Kidney glomerular epithelial cell (primary cell): Measurements from ENCODE around the gene TNFRSF11A.

Experiments used
- DNase-seq: peaks from one replicate; lab custom pipeline; 2025; lab: John Stamatoyannopoulos, UW

TNFRSF11A gene

DNA sequence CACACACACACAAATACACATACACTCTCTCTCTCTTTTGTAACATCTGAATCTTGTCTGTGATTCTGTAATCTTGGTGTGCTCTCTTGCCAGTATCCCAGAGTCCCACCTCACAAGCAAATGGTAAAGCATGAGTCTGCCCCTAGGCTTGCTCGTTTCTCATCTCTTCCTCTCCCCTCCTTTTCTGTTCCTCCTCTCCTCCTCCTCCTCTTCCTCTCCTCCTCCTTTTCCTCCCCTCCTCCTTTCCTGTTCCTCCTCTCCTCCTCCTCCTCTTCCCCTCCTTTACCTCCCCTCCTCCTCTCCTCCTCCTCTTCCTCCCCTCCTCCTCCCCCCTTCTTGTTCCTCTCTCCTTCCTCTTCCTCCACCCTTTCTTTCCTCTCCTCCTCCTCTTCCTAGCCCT lies 59.0 kb downstream of the TNFRSF11A start:
- no peak for DNase-seq

DNA sequence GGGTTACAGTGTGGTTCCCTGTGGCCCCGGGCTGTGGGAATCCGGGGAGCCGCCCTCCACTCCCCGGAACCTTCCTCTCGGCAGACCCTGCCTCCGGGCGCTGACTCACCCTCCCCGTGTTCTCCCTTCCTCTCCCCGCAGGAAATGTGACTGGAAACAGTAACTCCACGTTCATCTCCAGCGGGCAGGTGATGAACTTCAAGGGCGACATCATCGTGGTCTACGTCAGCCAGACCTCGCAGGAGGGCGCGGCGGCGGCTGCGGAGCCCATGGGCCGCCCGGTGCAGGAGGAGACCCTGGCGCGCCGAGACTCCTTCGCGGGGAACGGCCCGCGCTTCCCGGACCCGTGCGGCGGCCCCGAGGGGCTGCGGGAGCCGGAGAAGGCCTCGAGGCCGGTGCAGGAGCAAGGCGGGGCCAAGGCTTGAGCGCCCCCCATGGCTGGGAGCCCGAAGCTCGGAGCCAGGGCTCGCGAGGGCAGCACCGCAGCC lies 59.5 kb downstream of the TNFRSF11A start:
- DNase-seq: no peak

DNA sequence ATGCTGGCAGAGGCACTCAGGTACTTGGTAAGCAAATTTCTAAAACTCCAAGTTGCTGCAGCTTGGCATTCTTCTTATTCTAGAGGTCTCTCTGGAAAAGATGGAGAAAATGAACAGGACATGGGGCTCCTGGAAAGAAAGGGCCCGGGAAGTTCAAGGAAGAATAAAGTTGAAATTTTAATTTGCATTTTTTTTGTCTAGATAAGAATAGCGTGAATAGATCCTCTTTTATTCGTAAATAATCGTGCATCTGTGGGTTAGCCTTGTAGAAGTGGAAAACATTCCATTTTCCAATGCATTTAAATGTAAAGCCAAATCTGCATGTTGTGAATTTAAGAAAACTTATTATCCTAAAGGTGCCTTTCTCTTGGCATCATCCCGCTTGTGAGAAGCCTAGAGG lies 61.0 kb downstream of the TNFRSF11A start:
- DNase-seq: no peak

DNA sequence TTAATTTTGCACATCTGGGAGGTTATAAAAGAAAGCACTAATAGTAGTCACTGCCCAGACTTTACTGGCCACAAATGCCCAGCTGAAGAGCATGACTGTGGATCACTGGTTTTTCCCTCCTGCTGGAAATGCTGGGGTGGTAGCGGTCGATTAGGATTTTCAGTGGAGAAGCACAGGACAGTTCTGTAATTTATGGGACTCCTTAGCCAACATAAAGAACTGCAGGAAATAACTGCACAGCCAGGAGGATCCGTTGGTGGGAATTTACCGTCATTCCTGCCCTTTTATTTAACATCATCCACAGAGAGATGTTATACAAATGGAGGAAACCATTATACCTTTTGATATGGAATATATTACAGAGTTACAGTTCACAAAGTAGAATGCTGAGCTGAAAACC lies 61.5 kb downstream of the TNFRSF11A start:
- DNase-seq: no peak

GRCh38 chr18:62387257-62387656 lies 62.1 kb downstream of the TNFRSF11A start:
- DNase-seq: no peak

DNA sequence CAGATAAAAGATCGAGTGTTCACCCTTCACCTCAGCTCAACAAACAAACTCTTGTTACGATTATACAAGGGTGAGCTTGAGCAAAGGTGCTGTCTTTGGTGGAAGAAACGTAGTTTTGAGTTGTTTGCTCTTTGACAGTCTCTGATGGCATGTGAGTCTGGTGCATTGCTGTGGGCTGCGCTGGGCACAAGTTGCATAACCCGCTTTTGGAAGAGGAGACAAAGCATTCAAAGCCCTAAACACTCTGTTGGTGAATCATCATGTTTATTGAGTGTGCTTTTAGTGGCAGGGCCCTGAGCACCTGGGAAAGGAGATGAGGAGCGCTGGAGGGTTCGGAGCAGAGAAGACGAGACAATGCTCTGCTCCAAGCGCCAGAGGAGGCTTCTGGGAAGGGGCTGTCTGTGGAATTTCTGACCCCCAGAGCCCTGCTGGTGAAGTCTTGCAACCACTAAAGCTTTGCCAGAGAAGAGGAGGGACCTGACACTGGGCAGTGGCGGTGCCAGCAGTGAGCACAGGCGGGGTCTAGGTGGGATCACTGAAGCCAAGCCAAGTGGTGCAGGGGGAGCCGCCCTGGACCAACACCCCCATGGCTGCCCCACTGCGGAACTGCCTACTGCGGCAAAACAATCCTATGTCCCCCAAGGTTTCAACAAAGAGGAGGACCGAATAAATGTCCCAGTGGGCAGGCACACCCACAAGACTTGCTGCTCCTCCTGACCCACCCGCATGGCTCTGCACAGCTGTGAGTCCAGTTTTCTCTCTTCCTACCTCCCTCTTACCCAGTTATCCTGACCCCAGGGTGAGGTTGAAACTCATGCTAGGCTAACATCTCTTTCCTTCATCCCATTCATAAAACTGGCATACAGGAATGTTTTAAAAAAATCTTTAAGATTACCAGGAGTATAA lies 64.0 kb downstream of the TNFRSF11A start:
- DNase-seq: no peak

- DNase-seq: no peak
Measured at GRCh38 chr18:62389761-62390481, 64.8 kb downstream of the TNFRSF11A start.

DNA sequence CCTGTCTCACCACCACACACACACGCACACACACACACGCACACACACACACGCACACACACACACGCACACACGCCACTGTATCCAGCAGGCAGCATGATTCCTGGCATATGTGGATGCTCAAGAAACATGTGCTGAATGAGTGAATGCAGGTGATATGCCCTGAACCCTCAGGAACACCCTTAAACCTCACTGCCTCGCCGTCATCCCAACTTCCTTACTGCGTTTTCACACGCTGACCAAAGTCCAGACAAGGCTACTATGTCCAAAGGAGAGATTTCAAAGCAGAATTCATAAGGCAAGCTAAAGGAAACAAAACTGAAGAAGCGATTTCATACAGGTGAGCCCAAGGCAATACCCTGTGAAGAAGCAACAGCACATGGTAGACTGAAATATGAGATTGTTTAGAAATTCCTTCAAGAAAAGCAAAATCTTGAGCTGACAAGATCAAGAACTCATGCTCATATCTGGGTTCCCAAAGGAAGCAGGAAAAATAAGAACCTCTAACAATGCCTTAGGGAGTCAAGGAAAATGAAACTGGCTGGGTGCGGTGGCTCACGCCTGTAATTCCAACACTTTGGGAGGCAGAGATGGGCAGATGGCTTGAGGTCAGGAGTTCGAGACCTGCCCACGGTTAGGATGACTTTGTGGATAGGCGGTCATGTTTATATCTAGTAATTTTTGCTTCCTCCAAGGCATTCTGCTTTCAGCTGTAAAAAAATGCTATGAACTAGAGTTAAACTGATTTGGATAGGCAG lies 69.1 kb downstream of the TNFRSF11A start:
- DNase-seq: no peak

- no peak for DNase-seq
Measured at GRCh38 chr18:62396381-62396780, 71.3 kb downstream of the TNFRSF11A start.

GRCh38 chr18:62396967-62397366 lies 71.9 kb downstream of the TNFRSF11A start:
- DNase-seq: no peak

DNA sequence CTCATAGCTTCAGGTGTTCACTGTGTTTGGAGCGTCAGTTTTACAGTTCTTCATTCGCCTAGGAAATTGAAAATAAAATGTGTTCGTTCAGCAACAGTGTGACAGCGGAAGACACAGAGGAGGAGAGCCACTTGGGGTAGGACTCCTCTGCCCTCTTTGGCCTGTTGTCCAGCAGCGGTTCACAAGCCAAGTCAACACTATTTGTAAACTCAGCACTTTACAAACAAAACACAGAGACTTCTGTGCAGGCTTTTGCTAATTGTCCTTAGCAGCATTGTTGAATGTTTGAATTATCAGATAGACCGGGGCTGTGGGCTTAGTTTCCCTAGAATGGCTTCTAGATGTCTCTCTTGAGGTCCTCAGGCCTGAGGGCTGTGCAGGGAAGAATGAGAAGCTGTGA lies 73.2 kb downstream of the TNFRSF11A start:
- DNase-seq: no peak

DNA sequence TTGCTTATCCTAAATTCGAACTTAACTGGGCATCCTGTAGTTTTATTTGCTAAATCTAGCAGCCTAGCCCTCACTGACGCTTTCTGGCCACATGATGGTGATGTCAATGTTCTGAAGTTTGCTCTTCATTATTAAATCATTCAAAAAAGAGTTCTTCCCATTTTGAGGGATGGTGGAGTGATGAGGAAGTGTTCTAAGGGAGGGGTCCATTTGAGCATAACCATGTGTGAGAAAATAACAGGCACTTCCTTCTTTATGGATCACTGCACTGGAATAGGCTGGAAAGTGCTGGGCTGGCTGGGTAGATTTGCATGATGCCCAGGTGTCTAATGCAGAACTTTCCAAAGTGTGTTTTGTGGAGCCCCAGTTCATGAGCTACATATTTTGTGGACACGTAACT lies 74.2 kb downstream of the TNFRSF11A start:
- DNase-seq: no peak

DNA sequence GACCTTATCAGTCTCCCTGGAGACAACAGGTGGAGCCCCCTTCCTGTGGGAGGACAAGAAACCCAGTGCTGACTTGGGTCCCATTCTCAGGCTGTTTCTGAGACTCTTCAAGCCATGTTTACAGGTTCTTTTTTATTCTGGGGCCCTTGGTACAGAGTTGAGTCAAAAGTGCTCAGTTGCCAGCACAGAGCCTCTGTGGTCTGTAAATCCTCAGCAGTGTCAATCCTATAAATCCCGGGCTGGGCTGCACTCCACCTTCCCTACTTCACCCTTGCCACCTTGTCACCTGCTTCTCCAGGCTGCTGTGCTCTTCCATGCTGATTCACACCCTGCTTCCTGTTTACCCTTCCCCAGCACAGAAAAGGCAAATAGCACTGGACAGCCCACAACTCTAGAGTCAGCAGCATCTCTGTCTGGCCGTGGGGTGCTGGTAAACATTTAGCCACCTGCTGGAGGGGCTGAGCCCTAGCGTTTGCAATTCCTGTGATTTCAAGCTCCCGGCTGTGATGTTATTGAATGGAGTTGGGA lies 74.7 kb downstream of the TNFRSF11A start:
- no peak for DNase-seq

- DNase-seq: no peak
Measured at GRCh38 chr18:62400916-62401315, 75.8 kb downstream of the TNFRSF11A start.

DNA sequence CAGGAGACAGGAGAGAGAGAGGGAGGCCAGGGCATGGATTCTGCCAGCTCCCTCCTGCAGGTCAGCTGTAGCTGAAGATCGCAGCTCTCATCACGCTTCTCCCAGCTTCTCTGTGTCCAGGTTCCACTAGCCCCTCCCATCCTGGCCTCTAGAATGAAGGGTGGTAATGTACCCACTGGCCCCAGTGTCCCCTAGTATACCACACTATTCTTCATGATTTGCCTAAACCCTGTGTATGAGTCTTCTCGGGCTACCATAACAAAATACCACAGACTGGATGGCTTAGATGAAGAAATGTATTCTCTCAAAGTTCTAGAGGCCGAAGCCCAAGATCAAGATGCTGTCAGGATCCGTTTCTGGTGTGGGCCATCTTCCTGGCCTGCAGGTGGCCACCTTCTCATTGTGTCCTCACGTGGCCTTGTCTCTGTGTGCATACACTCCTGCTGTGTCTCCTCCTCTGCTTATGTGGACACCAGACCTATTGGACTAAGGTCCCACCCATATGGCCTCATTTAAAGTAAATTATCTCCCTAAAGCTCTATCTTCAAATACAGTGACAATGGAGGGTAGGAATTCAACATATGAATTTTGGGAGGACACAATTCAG lies 77.3 kb downstream of the TNFRSF11A start:
- DNase-seq: no peak

- DNase-seq: no peak
Measured at GRCh38 chr18:62403120-62403519, 78.0 kb downstream of the TNFRSF11A start.

DNA sequence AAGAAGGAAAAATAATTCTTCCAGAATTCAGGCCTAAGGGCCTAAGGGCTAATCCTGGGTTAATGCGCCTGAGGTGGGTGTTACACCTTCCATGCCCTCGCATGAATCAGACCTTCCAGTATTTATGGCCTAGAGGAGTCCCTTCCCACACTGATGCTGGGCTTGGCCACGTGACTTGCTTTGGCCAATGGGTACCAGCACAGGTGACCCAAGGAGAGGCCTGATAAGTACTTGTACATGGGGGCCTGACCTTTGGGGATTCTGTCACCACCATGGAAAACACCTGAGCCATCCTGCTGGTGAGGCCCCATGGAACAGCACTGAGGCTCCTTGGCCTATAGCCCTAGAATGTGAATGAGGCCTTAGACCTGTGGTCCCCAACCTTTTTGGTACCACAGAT lies 79.8 kb downstream of the TNFRSF11A start:
- no peak for DNase-seq

- no peak for DNase-seq
Measured at GRCh38 chr18:62407660-62408059, 82.5 kb downstream of the TNFRSF11A start.

DNA sequence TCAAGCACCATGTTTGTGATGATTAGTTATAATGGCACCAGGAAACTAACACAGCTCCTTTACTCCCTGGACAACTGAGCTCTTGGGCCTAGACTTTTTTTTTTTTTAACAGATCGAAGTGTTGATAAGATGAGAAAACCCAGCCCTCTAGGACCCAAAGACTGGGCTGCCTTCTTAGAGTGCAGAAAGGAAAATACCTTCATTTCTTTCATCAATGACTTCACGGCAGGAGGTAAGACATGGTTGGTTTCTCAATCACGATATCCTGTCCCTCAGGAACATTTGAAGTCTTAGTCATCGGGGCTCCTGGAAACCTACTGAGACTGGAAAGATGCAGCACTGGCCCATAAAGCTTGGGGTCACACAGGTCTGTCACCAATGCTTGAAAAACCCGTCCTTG lies 84.7 kb downstream of the TNFRSF11A start:
- no peak for DNase-seq

DNA sequence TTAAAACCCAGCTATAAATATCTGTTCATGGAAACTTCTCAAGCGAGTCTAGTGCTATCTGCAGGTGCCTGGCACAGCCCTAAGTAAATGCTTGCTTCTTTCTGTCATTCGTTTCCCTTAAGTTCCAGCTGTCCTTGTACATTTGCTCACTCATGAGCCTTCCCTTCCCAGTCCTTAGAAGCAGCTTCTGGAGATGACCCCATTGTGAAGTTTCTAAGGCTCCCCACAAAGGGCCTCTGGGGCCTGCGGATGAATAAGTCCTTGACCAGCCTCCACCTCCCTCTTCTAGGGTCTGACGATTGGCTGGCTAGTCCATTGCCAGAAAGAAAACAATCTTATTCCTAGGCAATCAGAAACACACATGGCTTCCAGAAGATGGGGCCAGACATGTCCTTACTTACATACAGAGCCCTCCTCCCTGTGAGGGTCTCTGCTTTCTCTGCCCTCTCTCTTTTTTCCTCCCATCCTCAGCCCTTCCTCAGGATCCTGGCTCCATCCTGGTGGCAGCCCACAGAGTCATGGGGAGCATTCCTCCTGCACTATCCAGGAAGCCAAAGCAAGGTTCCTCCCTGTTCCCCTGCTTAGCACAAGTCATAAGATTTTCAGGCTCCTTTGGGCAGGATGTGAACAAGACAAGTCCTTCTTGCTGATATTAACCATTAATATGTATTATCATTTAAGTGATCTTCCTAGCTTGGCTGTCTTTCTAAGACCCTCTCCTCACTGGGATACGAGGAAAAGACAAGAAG lies 87.3 kb downstream of the TNFRSF11A start:
- DNase-seq: no peak

- no peak for DNase-seq
Measured at GRCh38 chr18:62413206-62413605, 88.1 kb downstream of the TNFRSF11A start.
